SJCRH30 (cell line): ENCODE results near the gene FKRP. TPM values are rescaled to one million over a fixed set of nuclear protein-coding genes. Genes with fewer than 3 reads are reported as not detected.
"Not testable (repeated sequence)": the region's sequence is repeated elsewhere in the genome, so short reads cannot be mapped to it uniquely, and the experiment has no call there.

Experiments used
- DNase-seq, 2 experiments: peaks; one replicate each; pipeline ENCODE4 v3.0.0-alpha.2; 2015 to 2020
- H3K27ac ChIP-seq: fragments of 250-450 bp; sonication (Bioruptor Pico); 2 replicates; pipeline ENCODE4 v1.5.1; 2020; ENCODE audit warnings: mild to moderate bottlenecking, moderate library complexity
- H3K27me3 ChIP-seq: fragments of 250-450 bp; sonication (Bioruptor Pico); 2 replicates; pipeline ENCODE4 v1.5.1; 2020; ENCODE audit warnings: mild to moderate bottlenecking, moderate library complexity
- H3K36me3 ChIP-seq: fragments of 250-450 bp; sonication (Bioruptor Pico); 2 replicates; pipeline ENCODE4 v1.5.1; 2020; ENCODE audit warnings: mild to moderate bottlenecking, moderate library complexity
- H3K4me1 ChIP-seq: fragments of 250-450 bp; sonication (Bioruptor Pico); 2 replicates; pipeline ENCODE4 v1.5.1; 2020; ENCODE audit warnings: mild to moderate bottlenecking, moderate library complexity
- H3K4me3 ChIP-seq: fragments of 250-450 bp; sonication (Bioruptor Pico); 2 replicates; pipeline ENCODE4 v1.5.1; 2020; ENCODE audit warnings: mild to moderate bottlenecking, moderate library complexity
- H3K9me3 ChIP-seq: fragments of 250-450 bp; sonication (Bioruptor Pico); replicated peaks from 2 replicates; pipeline ENCODE4 v1.5.1; 2020; ENCODE audit warnings: mild to moderate bottlenecking, moderate library complexity
- total RNA-seq: library from RNA; depleted of rRNA; stranded (reverse); fragments of >200 nt; shearing (Covaris generic); gene quantifications from 2 replicates; pipeline ENCODE4 v1.2.3, GENCODE V29; 2014; rRNA removed

FKRP gene
- total RNA-seq, 1 experiment from 2014 or later: 15.6 TPM

- DNase-seq: peak; percentile 97
- Histone ChIP-seq H3K27me3 (no peaks in the 10 kb centered on the region), H3K4me3 (peak within 1 kb of the TSS; percentile 68), H3K27ac (peak within 1 kb of the TSS; percentile 88), H3K4me1 (peaks cover 30% of the 10 kb centered on the region), H3K9me3 (no peaks in the 10 kb centered on the region), H3K36me3 (peaks cover 7% of the 10 kb centered on the region)
These were observed 42.6 kb downstream of the FKRP start, which contains the start of gene SLC1A5 for GRCh38 chr19:46788262-46788967. Gene SLC1A5, minus strand, starts transcription at chr19:46788594. Its CDS starts 629 bp downstream, at chr19:46787965.

- no peaks in the 10 kb centered on the region for H3K27me3 ChIP-seq
- no peak overlapping the region for H3K4me3 ChIP-seq
- peaks cover 6% of the 10 kb centered on the region for H3K36me3 ChIP-seq
- DNase-seq: no peak
- H3K27ac ChIP-seq: no peak overlapping the region
- H3K9me3 ChIP-seq: no peaks in the 10 kb centered on the region
- H3K4me1 ChIP-seq: peaks cover 35% of the 10 kb centered on the region
These were observed 43.1 kb downstream of the FKRP start for GRCh38 chr19:46788968-46789338.

GRCh38 chr19:46789371-46789770 is 43.5 kb downstream of the FKRP start:
- DNase-seq: no peak
- Histone ChIP-seq H3K27me3 (no peaks in the 10 kb centered on the region), H3K36me3 (peaks cover 3% of the 10 kb centered on the region; the same call in 1 of the 2 replicates), H3K9me3 (no peaks in the 10 kb centered on the region), H3K4me1 (peaks cover 31% of the 10 kb centered on the region), H3K27ac (no peak overlapping the region), H3K4me3 (no peak overlapping the region)

- Histone ChIP-seq H3K27ac (no peak overlapping the region), H3K4me3 (no peak overlapping the region), H3K4me1 (peaks cover 36% of the 10 kb centered on the region), H3K27me3 (no peaks in the 10 kb centered on the region), H3K9me3 (no peaks in the 10 kb centered on the region), H3K36me3 (no peaks in the 10 kb centered on the region)
- peak; percentile 86 to 93 for DNase-seq
These were observed 46.1 kb downstream of the FKRP start for GRCh38 chr19:46791944-46792343.

GRCh38 chr19:46797881-46798280 is 52.0 kb downstream of the FKRP start:
- no peak overlapping the region for H3K4me3 ChIP-seq
- H3K4me1 ChIP-seq: peaks cover 22% of the 10 kb centered on the region

GRCh38 chr19:46798713-46799112 is 52.9 kb downstream of the FKRP start:
- DNase-seq: no peak
- Histone ChIP-seq H3K27me3 (no peaks in the 10 kb centered on the region), H3K9me3 (no peaks in the 10 kb centered on the region), H3K4me1 (peaks cover 14% of the 10 kb centered on the region), H3K36me3 (no peaks in the 10 kb centered on the region), H3K4me3 (no peak overlapping the region), H3K27ac (no peak overlapping the region)

More at GRCh38 chr19:46797881-46798280, 52.0 kb downstream of the FKRP start:
- Histone ChIP-seq H3K27ac (no peak overlapping the region), H3K36me3 (no peaks in the 10 kb centered on the region), H3K27me3 (no peaks in the 10 kb centered on the region), H3K9me3 (no peaks in the 10 kb centered on the region)
- DNase-seq: no peak

GRCh38 chr19:46802152-46802551 is 56.3 kb downstream of the FKRP start:
- no peaks in the 10 kb centered on the region for H3K9me3 ChIP-seq
- no peak overlapping the region for H3K27ac ChIP-seq
- DNase-seq: no peak
- H3K36me3 ChIP-seq: no peaks in the 10 kb centered on the region
- no peaks in the 10 kb centered on the region for H3K4me1 ChIP-seq
- H3K27me3 ChIP-seq: no peaks in the 10 kb centered on the region
- H3K4me3 ChIP-seq: no peak overlapping the region

- DNase-seq: no peak
- H3K4me1 ChIP-seq: no peaks in the 10 kb centered on the region
- H3K27me3 ChIP-seq: no peaks in the 10 kb centered on the region
- no peak overlapping the region for H3K27ac ChIP-seq
- H3K36me3 ChIP-seq: no peaks in the 10 kb centered on the region
- no peak overlapping the region for H3K4me3 ChIP-seq
- H3K9me3 ChIP-seq: no peaks in the 10 kb centered on the region
These were observed 57.7 kb downstream of the FKRP start for GRCh38 chr19:46803555-46803954.

GRCh38 chr19:46804432-46804831 is 58.6 kb downstream of the FKRP start:
- H3K9me3 ChIP-seq, DNase-seq, H3K27me3 ChIP-seq, H3K4me3 ChIP-seq, H3K27ac ChIP-seq, H3K4me1 ChIP-seq, H3K36me3 ChIP-seq: not testable (repeated sequence)

- H3K27me3 ChIP-seq: no peaks in the 10 kb centered on the region
- H3K4me3 ChIP-seq: no peak overlapping the region
- no peaks in the 10 kb centered on the region for H3K4me1 ChIP-seq
- H3K36me3 ChIP-seq: no peaks in the 10 kb centered on the region
- H3K27ac ChIP-seq: no peak overlapping the region
- no peaks in the 10 kb centered on the region for H3K9me3 ChIP-seq
- no peak for DNase-seq
These were observed 60.8 kb downstream of the FKRP start for GRCh38 chr19:46806656-46807055.

Other genes with a start within 250 kb of the FKRP start
- 239 and 247 TPM in 2 replicates for gene CALM3, start 144.7 kb upstream of the FKRP start, total RNA-seq
- not detected in 2 replicates for gene PTGIR, start 121.0 kb upstream of the FKRP start, total RNA-seq
- not detected in 2 replicates for gene GNG8, start 109.9 kb upstream of the FKRP start, total RNA-seq
- 2.6 and 2.7 TPM in 2 replicates for gene DACT3, start 84.9 kb upstream of the FKRP start, total RNA-seq
- 7.7 and 7.8 TPM in 2 replicates for gene PRKD2, start 28.9 kb upstream of the FKRP start, total RNA-seq
- gene STRN4, start 393 bp downstream of the FKRP start, total RNA-seq: 75.3 and 80.6 TPM in 2 replicates
- 66.3 and 71.6 TPM in 2 replicates for gene SLC1A5, start 42.5 kb downstream of the FKRP start, total RNA-seq
- 133 and 139 TPM in 2 replicates for gene AP2S1, start 104.8 kb downstream of the FKRP start, total RNA-seq
- gene ARHGAP35, start 114.9 kb downstream of the FKRP start, total RNA-seq: 44.0 and 49.5 TPM in 2 replicates